GM18519 (cell line): Measurements from ENCODE around the gene C1QTNF6.
"Not testable (repeated sequence)": the region's sequence is repeated elsewhere in the genome, so short reads cannot be mapped to it uniquely, and the experiment has no call there.

Source experiments
- ATAC-seq: cut with Tn5 transposase; IDR thresholded peaks from one replicate; pipeline ENCODE4 v1.9.1; 2021; ENCODE audit warnings: mild to moderate bottlenecking, moderate library complexity; ENCODE audit not compliant: unreplicated experiment, low FRiP score

The C1QTNF6 gene

GRCh38 chr22:37208401-37209139, 20.5 kb upstream of the C1QTNF6 start:
- ATAC-seq: no peak

GRCh38 chr22:37207981-37208380, 19.9 kb upstream of the C1QTNF6 start:
- ATAC-seq: no peak

- ATAC-seq: no peak
These were observed 19.1 kb upstream of the C1QTNF6 start for GRCh38 chr22:37206841-37207821.

GRCh38 chr22:37206118-37206840, 18.2 kb upstream of the C1QTNF6 start:
- no peak for ATAC-seq

- ATAC-seq: no peak
These were observed 17.0 kb upstream of the C1QTNF6 start for GRCh38 chr22:37205046-37205445.

- no peak for ATAC-seq
These were observed 16.1 kb upstream of the C1QTNF6 start for GRCh38 chr22:37204045-37204655.

- ATAC-seq: no peak
These were observed 15.5 kb upstream of the C1QTNF6 start for GRCh38 chr22:37203354-37204044.

GRCh38 chr22:37202716-37203115, 14.7 kb upstream of the C1QTNF6 start:
- no peak for ATAC-seq

- no peak for ATAC-seq
These were observed 14.0 kb upstream of the C1QTNF6 start for GRCh38 chr22:37202001-37202555.

- ATAC-seq: not testable (repeated sequence)
These were observed 13.4 kb upstream of the C1QTNF6 start for GRCh38 chr22:37201443-37201820.

- no peak for ATAC-seq
These were observed 11.7 kb upstream of the C1QTNF6 start for GRCh38 chr22:37199760-37200108.

- ATAC-seq: peak; percentile 73
These were observed 11.2 kb upstream of the C1QTNF6 start for GRCh38 chr22:37199103-37199759.

GRCh38 chr22:37198258-37199102, 10.4 kb upstream of the C1QTNF6 start:
- no peak for ATAC-seq

- ATAC-seq: no peak
These were observed 9.6 kb upstream of the C1QTNF6 start for GRCh38 chr22:37197451-37198257.

- ATAC-seq: no peak
These were observed 8.7 kb upstream of the C1QTNF6 start for GRCh38 chr22:37196539-37197450.

- no peak for ATAC-seq
These were observed 7.9 kb upstream of the C1QTNF6 start for GRCh38 chr22:37195921-37196320.
